ENCODE results near the gene MRPS9.

- TF ChIP-seq CTCF (IDR thresholded peaks at IDR 0.05; ENCODE audit: insufficient read depth, low read length, poor library complexity, severe bottlenecking) (no peak), EZH2phosphoT487 (conservative IDR thresholded peaks at IDR 0.05; ENCODE audit: low read length) (no peak)
These were observed 92.7 kb downstream of the MRPS9 start for GRCh38 chr2:105130546-105130945.
